Keratinocyte (primary cell): ENCODE data around the gene ENKUR. TPM values are rescaled to one million over a fixed set of nuclear protein-coding genes. Genes with fewer than 3 reads are reported as not detected.

Source experiments
- DNase-seq: peaks from one replicate; pipeline ENCODE4 v3.0.0-alpha.2; 2011; ENCODE audit warnings: low read depth, missing footprints, low spot score
- FAIRE-seq: peaks from 2 replicates; lab custom pipeline; 2011; peaks lifted over from hg19 to GRCh38; lab: Jason Lieb, UNC
- H2AFZ ChIP-seq: 2 replicates; pipeline ENCODE4 v1.6.0; 2012; ENCODE audit warnings: low read length, control low read depth, inconsistent platforms; ENCODE audit not compliant: control insufficient read depth
- H3K27ac ChIP-seq: 2 replicates; pipeline ENCODE4 v1.5.1; 2011; ENCODE audit warnings: low read length; ENCODE audit not compliant: control insufficient read depth, insufficient read depth
- H3K27me3 ChIP-seq: 3 replicates; pipeline ENCODE4 v1.6.0; 2011; ENCODE audit warnings: low read length; ENCODE audit not compliant: control insufficient read depth, insufficient read depth; ENCODE audit errors: extremely low read depth
- H3K36me3 ChIP-seq, 2 experiments: 2 replicates in 1 of 2; 3 replicates in 1 of 2; pipeline ENCODE4 v1.5.1; 2011; ENCODE audit warnings: low read length in 2 of 2, mild to moderate bottlenecking in 1 of 2; ENCODE audit not compliant: control insufficient read depth in 2 of 2, insufficient read depth in 2 of 2; ENCODE audit errors: extremely low read depth in 1 of 2
- H3K4me1 ChIP-seq: 3 replicates; pipeline ENCODE4 v1.5.1; 2011; ENCODE audit warnings: low read length; ENCODE audit not compliant: control insufficient read depth, insufficient read depth; ENCODE audit errors: extremely low read depth
- H3K4me2 ChIP-seq: 3 replicates; pipeline ENCODE4 v1.6.0; 2011; ENCODE audit warnings: low read depth, low read length; ENCODE audit not compliant: control insufficient read depth, insufficient read depth; ENCODE audit errors: extremely low read depth
- H3K4me3 ChIP-seq, 3 experiments: fragments of 200-600 bp in 1 of 3; sonication (generic) in 1 of 3; 2 replicates in 2 of 3; 3 replicates in 1 of 3; pipeline ENCODE4 v1.5.1; 2011 to 2016; ENCODE audit warnings: low read length in 3 of 3, mild to moderate bottlenecking in 3 of 3, control low read depth in 2 of 3, inconsistent platforms in 1 of 3, low read depth in 1 of 3, mixed read lengths in 1 of 3, mixed run types in 1 of 3, moderate library complexity in 1 of 3; ENCODE audit not compliant: control insufficient read depth in 2 of 3, insufficient read depth in 2 of 3; ENCODE audit errors: extremely low read depth in 1 of 3
- H3K79me2 ChIP-seq: 2 replicates; pipeline ENCODE4 v1.6.0; 2012; ENCODE audit warnings: low read length; ENCODE audit not compliant: control insufficient read depth, insufficient read depth
- H3K9ac ChIP-seq: 3 replicates; pipeline ENCODE4 v1.6.0; 2011; ENCODE audit warnings: low read length; ENCODE audit not compliant: control insufficient read depth, insufficient read depth; ENCODE audit errors: extremely low read depth
- H3K9me1 ChIP-seq: 3 replicates; pipeline ENCODE4 v1.6.0; 2011; ENCODE audit warnings: low read length; ENCODE audit not compliant: control insufficient read depth, insufficient read depth; ENCODE audit errors: extremely low read depth
- H3K9me3 ChIP-seq: 2 replicates; pipeline ENCODE4 v1.5.1; 2012; ENCODE audit warnings: low read depth, low read length; ENCODE audit not compliant: control insufficient read depth
- H4K20me1 ChIP-seq: 3 replicates; pipeline ENCODE4 v1.6.0; 2011; ENCODE audit warnings: low read length; ENCODE audit not compliant: control insufficient read depth, insufficient read depth; ENCODE audit errors: extremely low read depth
- CTCF ChIP-seq, 3 experiments: IDR thresholded peaks in 1 of 3; conservative IDR thresholded peaks in 1 of 3; optimal IDR thresholded peaks in 1 of 3; 2 replicates in 2 of 3; 3 replicates in 1 of 3; pipeline versions ENCODE3 to v1.5.1; 2011; ENCODE audit warnings: low read length in 3 of 3, mild to moderate bottlenecking in 3 of 3, moderate library complexity in 2 of 3, control low read depth in 1 of 3, inconsistent platforms in 1 of 3; ENCODE audit not compliant: insufficient read depth in 2 of 3; ENCODE audit errors: extremely low read depth in 1 of 3
- EZH2 ChIP-seq: IDR thresholded peaks from one replicate; pipeline ENCODE4 v1.6.1; 2012; ENCODE audit warnings: inconsistent platforms, mild to moderate bottlenecking, low read length, moderate library complexity
- dilution Hi-C: fragments of 300-500 bp; cut with MboI; formaldehyde crosslinking; loops from one replicate; pipeline ENCODE4 v1.7.0; 2020; ENCODE audit warnings: low sequenced_read_pairs; ENCODE audit not compliant: extremely low pct_ligation_motif_present
- polyA plus RNA-seq, 5 experiments: library from polyadenylated mRNA; depleted of rRNA in 3 of 5; stranded (reverse) in 3 of 5; stranded (forward) in 1 of 5; unstranded in 1 of 5; fragments of >200 nt; gene quantifications; 1 replicate in 1 of 5; 2 replicates in 3 of 5; 3 replicates in 1 of 5; pipeline versions ENCODE4 v1.2.1 to v1.2.3, GENCODE V29; 2011 to 2012; ENCODE audit warnings: missing spikeins in 2 of 5, low read depth in 1 of 5, low replicate concordance in 1 of 5

Gene ENKUR
- polyA plus RNA-seq, 1 donor (not counting 4 experiments of a cell fraction or from before 2014, with no cell fraction given) = 0.03 TPM

GRCh38 chr10:25063644-25064043, 47.7 kb upstream of the ENKUR start:
- peak overlapping the region; percentile 99 for H3K27ac ChIP-seq
- FAIRE-seq = no peak
- H3K36me3 ChIP-seq = no peaks in the 10 kb centered on the region

GRCh38 chr10:25063157-25063556, 47.2 kb upstream of the ENKUR start:
- Histone ChIP-seq H3K4me3 (no peak overlapping the region), H2AFZ (no peak overlapping the region), H3K9me1 (no peaks in the 10 kb centered on the region), H3K79me2 (no peaks in the 10 kb centered on the region), H3K4me1 (peaks cover 35% of the 10 kb centered on the region), H4K20me1 (no peaks in the 10 kb centered on the region), H3K9ac (peak overlapping the region; percentile 35), H3K36me3 (no peaks in the 10 kb centered on the region), H3K27me3 (no peaks in the 10 kb centered on the region), H3K27ac (peak overlapping the region; percentile 99), H3K4me2 (no peak overlapping the region), H3K9me3 (no peaks in the 10 kb centered on the region)
- DNase-seq = no peak
- TF ChIP-seq CTCF (optimal IDR thresholded peaks at IDR 0.05 in 1 of 3, IDR thresholded peaks at IDR 0.05 in 1 of 3, conservative IDR thresholded peaks at IDR 0.05 in 1 of 3; ENCODE audit: extremely low read depth in 1 of 3, insufficient read depth in 2 of 3, low read length in 3 of 3) = no peak
- no peak for TF ChIP-seq EZH2
- no peak for FAIRE-seq
- dilution Hi-C loops = no loop called here

More at GRCh38 chr10:25063644-25064043, 47.7 kb upstream of the ENKUR start:
- Histone ChIP-seq H3K4me2 (no peak overlapping the region), H3K79me2 (no peaks in the 10 kb centered on the region), H3K27me3 (no peaks in the 10 kb centered on the region), H3K9me3 (no peaks in the 10 kb centered on the region), H4K20me1 (no peaks in the 10 kb centered on the region), H3K4me1 (peaks cover 38% of the 10 kb centered on the region), H3K9ac (no peak overlapping the region), H2AFZ (no peak overlapping the region), H3K4me3 (no peak overlapping the region), H3K9me1 (no peaks in the 10 kb centered on the region)
- DNase-seq = no peak
- dilution Hi-C loops = no loop called here
- TF ChIP-seq EZH2 (no peak), CTCF (optimal IDR thresholded peaks at IDR 0.05 in 1 of 3, IDR thresholded peaks at IDR 0.05 in 1 of 3, conservative IDR thresholded peaks at IDR 0.05 in 1 of 3; ENCODE audit: extremely low read depth in 1 of 3, insufficient read depth in 2 of 3, low read length in 3 of 3) (no peak)
